H1 (cell line): ENCODE data around the gene ABHD1.

Experiments used
- ATF3 ChIP-seq: IDR thresholded peaks from 2 replicates; pipeline ENCODE4 v1.6.1; 2011; ENCODE audit warnings: low read depth, mild to moderate bottlenecking, low read length; ENCODE audit not compliant: insufficient read depth
- CTCF ChIP-seq, 3 experiments: IDR thresholded peaks; 1 replicate in 2 of 3; 2 replicates in 1 of 3; pipeline versions ENCODE4 v1.5.1 to v1.6.1; 2011; ENCODE audit warnings: low read length in 3 of 3, mild to moderate bottlenecking in 3 of 3, inconsistent platforms in 2 of 3, low read depth in 1 of 3, moderate library complexity in 1 of 3; ENCODE audit not compliant: insufficient read depth in 1 of 3; ENCODE audit errors: control extremely low read depth in 1 of 3
- EZH2 ChIP-seq: fragments of 200-600 bp; sonication (generic); IDR thresholded peaks from 2 replicates; pipeline ENCODE4 v1.7.1; 2012; ENCODE audit warnings: low read depth, mild to moderate bottlenecking, moderate library complexity, low read length, inconsistent platforms; ENCODE audit not compliant: severe bottlenecking
- FOSL1 ChIP-seq: IDR thresholded peaks from 2 replicates; pipeline ENCODE4 v1.6.1; 2011; ENCODE audit warnings: mild to moderate bottlenecking, low read depth, low read length, moderate library complexity; ENCODE audit not compliant: insufficient read depth
- GTF2F1 ChIP-seq: IDR thresholded peaks from 2 replicates; pipeline ENCODE4 v1.6.1; 2012; ENCODE audit warnings: low read depth, low read length, improper control_type of control experiment, borderline replicate concordance
- POLR2A ChIP-seq, 2 experiments: IDR thresholded peaks; 1 replicate in 1 of 2; 2 replicates in 1 of 2; pipeline ENCODE4 v1.6.1; 2011; ENCODE audit warnings: low read depth in 2 of 2, low read length in 2 of 2, mild to moderate bottlenecking in 2 of 2; ENCODE audit errors: control extremely low read depth in 1 of 2
- SIN3A ChIP-seq, 2 experiments: IDR thresholded peaks in 1 of 2; conservative IDR thresholded peaks in 1 of 2; 2 replicates each; pipeline ENCODE4 v1.6.1; 2011 to 2012; ENCODE audit warnings: low read length in 2 of 2, improper control_type of control experiment in 1 of 2, low read depth in 1 of 2, mild to moderate bottlenecking in 1 of 2
- SIX5 ChIP-seq: IDR thresholded peaks from 2 replicates; pipeline ENCODE4 v1.6.1; 2011; ENCODE audit warnings: mild to moderate bottlenecking, low read depth, low read length
- SP1 ChIP-seq: IDR thresholded peaks from 2 replicates; pipeline ENCODE4 v1.6.1; 2011; ENCODE audit warnings: low read depth, low read length
- SUZ12 ChIP-seq: fragments of 200-600 bp; sonication (generic); IDR thresholded peaks from 2 replicates; pipeline ENCODE4 v1.6.1; 2012; ENCODE audit warnings: mild to moderate bottlenecking, inconsistent platforms, low read length, moderate library complexity, mixed read lengths
- TAF1 ChIP-seq: IDR thresholded peaks from 2 replicates; pipeline ENCODE4 v1.6.1; 2011; ENCODE audit warnings: mild to moderate bottlenecking, low read depth, low read length
- TEAD4 ChIP-seq: IDR thresholded peaks from 2 replicates; pipeline ENCODE4 v1.6.1; 2012; ENCODE audit warnings: low read depth, low read length, inconsistent platforms, mixed read lengths
- USF2 ChIP-seq: IDR thresholded peaks from 2 replicates; pipeline ENCODE4 v1.6.1; 2011; ENCODE audit warnings: low read length, improper control_type of control experiment

- no peak for TF ChIP-seq SIN3A (conservative IDR thresholded peaks at IDR 0.05 in 1 of 2, IDR thresholded peaks at IDR 0.05 in 1 of 2; ENCODE audit: low read depth in 1 of 2, low read length in 2 of 2)
- no peak for TF ChIP-seq POLR2A (IDR thresholded peaks at IDR 0.05; ENCODE audit: control extremely low read depth in 1 of 2, low read depth in 2 of 2, low read length in 2 of 2)
- no peak for TF ChIP-seq CTCF (IDR thresholded peaks at IDR 0.05; ENCODE audit: control extremely low read depth in 1 of 3, insufficient read depth in 1 of 3, low read depth in 1 of 3, low read length in 3 of 3)
- no peak for TF ChIP-seq TAF1
- TF ChIP-seq EZH2, result no peak
- TF ChIP-seq SUZ12, result no peak
- no peak for TF ChIP-seq USF2
- no peak for TF ChIP-seq GTF2F1
- no peak for TF ChIP-seq FOSL1
- no peak for TF ChIP-seq SIX5
- no peak for TF ChIP-seq SP1
- TF ChIP-seq ATF3, result no peak
- TF ChIP-seq TEAD4, result no peak
Observed at GRCh38 chr2:27095427-27095744, 28.2 kb upstream of the ABHD1 start.
